GM12873 (cell line): ENCODE results near the gene ITPR1.

Source experiments
- TF ChIP-seq, protein P1 (sequence below): IDR thresholded peaks from 2 replicates; pipeline ENCODE4 v1.5.1; 2012; ENCODE audit warnings: low read depth, mild to moderate bottlenecking, moderate library complexity, low read length, control low read depth; ENCODE audit not compliant: insufficient read depth; ENCODE audit errors: missing control alignments

Gene ITPR1

DNA sequence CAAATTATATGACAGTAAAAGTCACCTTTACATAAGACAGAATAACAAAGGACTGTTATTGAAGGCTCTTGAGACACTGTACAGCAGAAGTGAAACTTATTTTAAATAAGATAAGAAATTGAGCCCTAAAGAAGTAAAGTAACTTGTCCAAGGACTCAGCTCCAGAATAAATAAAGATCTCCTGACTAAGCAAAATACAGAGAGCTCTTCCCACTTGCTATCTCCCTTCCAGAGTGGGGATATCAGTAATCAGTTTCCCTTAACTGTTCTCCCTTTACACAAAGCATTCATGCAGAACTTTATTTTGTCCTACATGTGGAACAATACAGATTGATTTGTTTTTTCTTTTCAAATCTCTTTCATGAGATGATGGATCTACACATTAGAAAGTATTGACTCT lies 356.6 kb downstream of the ITPR1 start:
- TF ChIP-seq, protein P1, sequence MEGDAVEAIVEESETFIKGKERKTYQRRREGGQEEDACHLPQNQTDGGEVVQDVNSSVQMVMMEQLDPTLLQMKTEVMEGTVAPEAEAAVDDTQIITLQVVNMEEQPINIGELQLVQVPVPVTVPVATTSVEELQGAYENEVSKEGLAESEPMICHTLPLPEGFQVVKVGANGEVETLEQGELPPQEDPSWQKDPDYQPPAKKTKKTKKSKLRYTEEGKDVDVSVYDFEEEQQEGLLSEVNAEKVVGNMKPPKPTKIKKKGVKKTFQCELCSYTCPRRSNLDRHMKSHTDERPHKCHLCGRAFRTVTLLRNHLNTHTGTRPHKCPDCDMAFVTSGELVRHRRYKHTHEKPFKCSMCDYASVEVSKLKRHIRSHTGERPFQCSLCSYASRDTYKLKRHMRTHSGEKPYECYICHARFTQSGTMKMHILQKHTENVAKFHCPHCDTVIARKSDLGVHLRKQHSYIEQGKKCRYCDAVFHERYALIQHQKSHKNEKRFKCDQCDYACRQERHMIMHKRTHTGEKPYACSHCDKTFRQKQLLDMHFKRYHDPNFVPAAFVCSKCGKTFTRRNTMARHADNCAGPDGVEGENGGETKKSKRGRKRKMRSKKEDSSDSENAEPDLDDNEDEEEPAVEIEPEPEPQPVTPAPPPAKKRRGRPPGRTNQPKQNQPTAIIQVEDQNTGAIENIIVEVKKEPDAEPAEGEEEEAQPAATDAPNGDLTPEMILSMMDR, result no peak

DNA sequence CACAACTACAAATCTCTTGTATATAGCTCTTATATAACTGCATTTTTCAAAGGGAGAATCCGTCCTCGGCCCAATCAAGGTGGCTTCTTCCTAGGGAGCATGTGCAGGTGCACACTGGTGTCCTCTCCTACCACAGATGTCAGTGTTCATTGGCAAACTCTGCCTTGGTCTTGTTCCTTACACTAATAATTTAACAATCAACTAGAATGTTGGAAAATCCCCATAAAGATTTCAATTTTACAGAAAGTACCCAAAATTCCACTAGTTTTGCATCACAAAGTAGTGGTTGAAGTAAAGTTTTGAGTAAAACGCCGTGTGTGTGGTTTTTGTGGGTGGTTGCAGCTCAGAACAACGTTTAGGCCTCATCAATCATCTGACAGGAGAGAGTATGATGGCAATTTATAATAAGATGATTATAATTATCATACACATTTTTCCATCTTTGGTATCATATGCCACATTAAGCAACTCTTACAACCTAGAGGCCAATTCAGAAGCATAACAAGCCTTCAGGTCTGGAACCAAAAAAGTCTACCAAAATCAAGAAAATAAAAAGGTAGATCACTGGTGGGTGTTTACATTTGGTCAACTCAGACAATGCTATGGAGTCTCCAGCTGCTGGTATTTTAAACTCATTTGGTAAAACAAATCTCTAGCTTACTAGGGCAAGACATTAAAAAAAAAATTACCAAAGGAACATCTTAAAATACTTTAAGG lies 357.2 kb downstream of the ITPR1 start:
- TF ChIP-seq, protein P1, result no peak

DNA sequence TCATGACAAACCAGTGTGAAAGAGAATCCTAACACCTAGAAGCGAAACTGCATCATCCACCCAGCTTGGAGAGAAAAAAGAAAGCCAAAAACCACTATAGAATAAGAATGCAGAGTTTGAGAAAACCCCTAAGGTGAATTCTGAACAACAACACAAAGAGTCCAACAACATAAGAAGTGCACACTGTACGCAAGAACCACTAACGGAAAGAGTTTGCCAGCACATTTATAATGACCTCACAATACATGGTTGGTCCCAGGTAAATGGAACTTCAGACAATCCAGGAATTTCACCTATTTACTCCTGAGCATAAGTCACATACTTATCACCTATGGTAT lies 357.7 kb downstream of the ITPR1 start:
- TF ChIP-seq, protein P1, result no peak

DNA sequence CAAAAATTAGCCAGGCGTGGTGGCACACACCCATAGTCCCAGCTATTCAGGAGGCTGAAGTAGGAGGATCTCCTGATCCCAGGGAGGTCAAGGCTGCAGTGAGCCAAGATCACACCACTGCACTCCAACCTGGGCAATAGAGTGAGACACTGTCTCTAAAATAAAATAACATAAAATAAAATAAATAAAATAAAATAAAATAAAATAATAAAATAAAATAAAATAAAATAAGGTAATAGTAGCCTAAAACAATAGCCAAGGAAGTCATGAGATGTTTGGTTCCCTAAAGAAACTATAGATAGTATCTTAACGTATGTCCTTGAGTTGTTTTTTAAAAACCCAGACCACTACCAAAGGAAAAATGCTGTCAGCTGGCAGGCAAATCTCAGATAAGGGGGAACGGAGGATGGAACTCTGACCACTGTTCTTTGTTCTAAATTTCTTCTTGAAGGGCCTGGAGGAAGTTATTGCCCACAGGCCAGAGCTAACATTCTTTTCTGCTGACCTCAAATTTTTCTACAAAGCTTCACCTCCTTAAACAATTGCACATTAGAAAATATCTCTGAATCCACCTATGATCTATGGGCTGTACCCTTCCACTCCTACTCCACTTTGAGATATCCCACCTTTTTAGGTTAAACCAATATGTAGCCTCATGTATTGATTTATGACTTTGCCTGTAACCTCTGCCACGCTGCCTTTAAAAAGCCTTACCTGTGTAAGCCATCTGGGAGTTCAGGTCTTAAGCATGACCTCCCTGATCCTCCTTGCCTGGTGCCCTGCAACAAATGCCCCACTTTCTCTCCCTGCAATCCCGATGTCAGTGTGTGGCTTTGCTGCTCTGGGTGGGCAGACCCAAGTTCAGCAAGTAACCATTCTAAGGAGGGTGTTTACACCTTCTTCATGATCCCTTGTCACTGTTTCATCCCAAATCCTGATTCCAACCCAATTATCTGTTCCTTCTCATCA lies 359.9 kb downstream of the ITPR1 start:
- TF ChIP-seq, protein P1, result no peak

DNA sequence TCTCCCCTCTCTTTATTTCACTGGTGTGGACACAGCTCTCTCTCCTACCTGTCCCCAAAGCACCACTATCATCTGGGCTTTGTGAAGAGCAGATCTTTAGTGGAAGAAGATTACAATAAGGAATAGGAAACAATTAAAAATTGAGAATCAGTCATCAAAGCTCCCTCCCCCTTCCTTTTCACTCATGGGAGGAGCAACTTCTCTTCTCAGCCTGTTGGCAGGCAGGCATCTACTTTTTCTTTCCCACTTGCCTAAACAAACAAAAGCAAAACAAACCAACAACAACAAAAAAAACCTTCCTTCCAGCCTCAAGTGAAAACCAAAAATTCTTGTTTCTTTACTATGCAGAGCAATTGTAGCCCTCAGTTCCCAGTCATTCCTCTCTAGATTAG lies 360.6 kb downstream of the ITPR1 start:
- TF ChIP-seq, protein P1, result no peak

DNA sequence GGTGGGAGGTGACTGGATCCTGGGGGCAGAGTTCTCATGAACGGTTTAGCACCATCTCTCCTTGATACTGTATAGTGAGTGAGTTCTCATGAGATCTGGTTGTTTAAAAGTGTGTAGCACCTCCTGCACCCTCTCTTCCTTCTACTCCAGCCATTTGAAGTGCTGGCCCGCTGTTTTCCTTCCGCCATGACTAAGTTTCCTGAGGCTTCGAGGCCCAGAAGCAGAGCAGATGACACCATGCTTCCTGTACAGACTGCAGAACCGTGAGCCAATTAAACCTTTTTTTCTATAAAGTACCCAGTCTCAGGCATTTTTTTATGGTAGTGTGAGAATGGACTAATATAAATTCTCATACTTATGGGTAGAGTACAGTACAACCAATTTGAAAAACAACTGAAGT lies 362.5 kb downstream of the ITPR1 start:
- TF ChIP-seq, protein P1, result no peak

DNA sequence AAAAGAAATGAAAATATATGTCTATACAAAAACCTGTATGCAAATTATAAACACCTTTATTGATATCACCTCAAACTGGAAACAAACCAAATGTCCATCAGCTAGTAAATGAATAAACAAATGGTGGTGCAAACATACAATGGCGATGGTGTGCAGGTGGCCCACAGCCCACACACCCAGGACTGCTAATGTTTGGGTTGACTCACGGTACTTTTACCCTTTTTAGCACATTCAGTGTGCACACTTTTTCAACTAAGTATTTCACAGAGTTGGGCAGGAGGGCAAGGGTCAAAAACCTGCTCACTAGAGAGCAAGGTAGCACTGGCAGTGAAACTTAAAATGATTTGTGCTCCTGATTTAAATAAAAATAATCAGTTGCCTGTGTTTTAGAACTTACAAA lies 363.0 kb downstream of the ITPR1 start:
- TF ChIP-seq, protein P1, result no peak
